Fibroblast of villous mesenchyme (primary cell): ENCODE results near the gene KIFC1. TPM values are rescaled to one million over a fixed set of nuclear protein-coding genes. Genes with fewer than 3 reads are reported as not detected.

ENCODE experiments used
- DNase-seq: peaks from one replicate; pipeline ENCODE4 v3.0.0-alpha.2; 2010; ENCODE audit warnings: low read depth
- H3K4me3 ChIP-seq: 2 replicates; pipeline ENCODE4 v1.5.1; 2011; ENCODE audit warnings: low read depth, mild to moderate bottlenecking, low read length
- CTCF ChIP-seq: IDR thresholded peaks from 2 replicates; pipeline ENCODE4 v1.5.1; 2012; ENCODE audit warnings: low read depth, mild to moderate bottlenecking, low read length; ENCODE audit not compliant: insufficient read depth
- total RNA-seq: library from RNA; depleted of rRNA; stranded (reverse); fragments of >200 nt; gene quantifications from 2 replicates; pipeline ENCODE4 v1.2.3, GENCODE V29; 2012

The KIFC1 gene
- total RNA-seq, 1 donor = 34.5 TPM

GRCh38 chr6:33405386-33405940 is 13.8 kb downstream of the KIFC1 start:
- no peak for TF ChIP-seq CTCF
- no peak overlapping the region for H3K4me3 ChIP-seq
- no peak for DNase-seq

GRCh38 chr6:33406126-33406525 is 14.5 kb downstream of the KIFC1 start:
- no peak for DNase-seq
- no peak for TF ChIP-seq CTCF
- no peak overlapping the region for H3K4me3 ChIP-seq

- TF ChIP-seq CTCF = peak; percentile 46
- DNase-seq = peak; percentile 78
- no peak overlapping the region for H3K4me3 ChIP-seq
Observed at GRCh38 chr6:33407132-33407718, 15.6 kb downstream of the KIFC1 start.

GRCh38 chr6:33410050-33410710 is 18.6 kb downstream of the KIFC1 start:
- TF ChIP-seq CTCF = no peak
- DNase-seq = peak; percentile 99
- H3K4me3 ChIP-seq = peak overlapping the region; percentile 79

GRCh38 chr6:33410711-33411631 is 19.3 kb downstream of the KIFC1 start, which contains the start of gene PHF1:
TSS of gene PHF1 (plus strand) at chr6:33411014. CDS start at chr6:33412264, 1,250 bp downstream.
- H3K4me3 ChIP-seq = peak within 1 kb of the TSS; percentile 79
- peak; percentile 86 for DNase-seq
- TF ChIP-seq CTCF = peak; percentile 4

- no peak for TF ChIP-seq CTCF
- H3K4me3 ChIP-seq = peak overlapping the region; percentile 79
- no peak for DNase-seq
Observed at GRCh38 chr6:33411632-33412005, 20.0 kb downstream of the KIFC1 start.
